ENCODE results near the gene RBM11.

DNA sequence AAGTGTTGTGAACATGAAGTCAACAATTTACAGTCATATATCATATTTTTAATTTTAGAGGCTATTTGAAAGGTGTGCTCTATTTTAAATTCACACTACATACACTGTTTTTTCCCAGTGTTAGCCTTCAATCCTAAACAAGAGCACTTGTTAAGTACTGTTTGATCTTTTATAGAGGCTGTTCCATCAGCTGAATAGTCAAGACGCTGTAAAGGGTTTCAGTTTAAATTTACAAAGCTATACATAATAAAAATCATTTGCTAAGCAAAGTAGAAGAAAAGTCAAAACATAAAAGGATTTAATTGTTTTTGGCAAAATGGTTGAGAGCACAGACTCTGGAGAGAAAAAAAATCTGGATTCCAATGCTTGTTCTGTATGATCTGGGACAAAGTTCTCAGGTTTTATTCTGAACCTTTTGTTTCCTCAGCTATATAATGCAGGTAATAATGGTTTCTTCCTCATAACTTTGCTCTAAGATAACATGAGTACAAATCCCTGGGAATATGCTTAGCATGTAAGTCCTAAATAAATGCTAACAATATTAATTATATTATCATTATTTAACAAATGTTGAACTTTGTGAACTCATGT, 44.3 kb downstream of the RBM11 start:
- no peak for TF ChIP-seq CTCF (IDR thresholded peaks at IDR 0.05)
- no peak for TF ChIP-seq POLR2A (IDR thresholded peaks at IDR 0.05)

All from suprapubic skin (tissue), 3 donors.